Esophagus muscularis mucosa (tissue), 4 donors: Measurements from ENCODE around the gene PPP1R14B. TPM values are rescaled to one million over a fixed set of nuclear protein-coding genes. Genes with fewer than 3 reads are reported as not detected.

Experiments
- DNase-seq: peaks from one replicate; pipeline ENCODE4 v3.0.0-alpha.2; 2017; ENCODE audit errors: extremely low spot score
- H3K27ac ChIP-seq, 4 donors: fragments of 200-600 bp; sonication (generic); replicated peaks in 1 of 4; 1 replicate in 3 of 4; 2 replicates in 1 of 4; pipeline ENCODE4 v1.5.1; 2016 to 2019; ENCODE audit warnings: mild to moderate bottlenecking in 1 of 4
- H3K27me3 ChIP-seq, 4 donors: fragments of 200-600 bp; sonication (generic); one replicate each; pipeline versions ENCODE4 v1.5.1 to v1.6.0; 2016 to 2019
- H3K36me3 ChIP-seq, 4 donors: fragments of 200-600 bp; sonication (generic); one replicate each; pipeline ENCODE4 v1.5.1; 2016 to 2019
- H3K4me1 ChIP-seq, 4 donors: fragments of 200-600 bp; sonication (generic); one replicate each; pipeline ENCODE4 v1.5.1; 2016 to 2019
- H3K4me3 ChIP-seq, 4 donors: fragments of 200-600 bp; sonication (generic); 1 replicate in 2 of 4; 2 replicates in 2 of 4; pipeline ENCODE4 v1.5.1; 2016 to 2019; ENCODE audit warnings: mild to moderate bottlenecking in 4 of 4, moderate library complexity in 1 of 4
- H3K9me3 ChIP-seq, 4 donors: fragments of 200-600 bp; sonication (generic); 1 replicate in 3 of 4; 2 replicates in 1 of 4; pipeline ENCODE4 v1.5.1; 2016 to 2019
- EP300 ChIP-seq: sonication (generic); formaldehyde crosslinking; IDR thresholded peaks from one replicate; pipeline ENCODE4 v1.6.1; 2017; ENCODE audit warnings: antibody characterized with exemption
- POLR2A ChIP-seq: fragments of 450-650 bp; IDR thresholded peaks from one replicate; pipeline ENCODE4 v1.6.1; 2017; ENCODE audit warnings: antibody characterized with exemption, moderate library complexity, mild to moderate bottlenecking, low read depth
- POLR2AphosphoS5 ChIP-seq, 2 donors: sonication (generic); formaldehyde crosslinking; IDR thresholded peaks; one replicate each; pipeline ENCODE4 v1.6.1; 2017; ENCODE audit warnings: antibody characterized with exemption in 2 of 2
- WGBS: methylation state at CpG from one replicate; pipeline ENCODE4 v1.1.5; 2018; 5-methylcytosine and 5-hydroxymethylcytosine counted together
- intact Hi-C: fragments of 100-400 bp; cut with DNase I; formaldehyde crosslinking; loops from one replicate; pipeline ENCODE4 v1.15.1; 2023
- total RNA-seq, 4 donors: library from RNA; depleted of rRNA; stranded (reverse); fragments of >200 nt; gene quantifications; one replicate each; pipeline versions ENCODE4 v1.1.0 to v1.2.1, GENCODE V29; 2016
- TF ChIP-seq, protein P1 (sequence below), 3 experiments: fragments of 200-600 bp in 2 of 3; fragments of 450-650 bp in 1 of 3; sonication (generic) in 2 of 3; IDR thresholded peaks; one replicate each; pipeline ENCODE4 v1.5.1; 2017 to 2019; ENCODE audit warnings: antibody characterized with exemption in 3 of 3, mild to moderate bottlenecking in 2 of 3, moderate library complexity in 1 of 3

PPP1R14B gene
- total RNA-seq, 4 donors from 2014 or later = 50.4 to 92.9 (median 79.8) TPM

GRCh38 chr11:64211181-64211872, 35.4 kb downstream of the PPP1R14B start:
- Histone ChIP-seq H3K4me1 (peaks cover 9 to 26% (median 21%) of the 10 kb centered on the region in 4 donors), H3K36me3 (peaks cover 0 to 33% (median 23%) of the 10 kb centered on the region in 4 donors), H3K9me3 (no peaks in the 10 kb centered on the region), H3K4me3 (no peak overlapping the region), H3K27me3 (no peaks in the 10 kb centered on the region), H3K27ac (no peak overlapping the region)
- WGBS = 91% methylated on average over 19 of the region's 30 CpGs
- DNase-seq = no peak
- TF ChIP-seq POLR2A (no peak), EP300 (no peak), POLR2AphosphoS5 (IDR thresholded peaks at IDR 0.05) (no peak)
- TF ChIP-seq, protein P1, sequence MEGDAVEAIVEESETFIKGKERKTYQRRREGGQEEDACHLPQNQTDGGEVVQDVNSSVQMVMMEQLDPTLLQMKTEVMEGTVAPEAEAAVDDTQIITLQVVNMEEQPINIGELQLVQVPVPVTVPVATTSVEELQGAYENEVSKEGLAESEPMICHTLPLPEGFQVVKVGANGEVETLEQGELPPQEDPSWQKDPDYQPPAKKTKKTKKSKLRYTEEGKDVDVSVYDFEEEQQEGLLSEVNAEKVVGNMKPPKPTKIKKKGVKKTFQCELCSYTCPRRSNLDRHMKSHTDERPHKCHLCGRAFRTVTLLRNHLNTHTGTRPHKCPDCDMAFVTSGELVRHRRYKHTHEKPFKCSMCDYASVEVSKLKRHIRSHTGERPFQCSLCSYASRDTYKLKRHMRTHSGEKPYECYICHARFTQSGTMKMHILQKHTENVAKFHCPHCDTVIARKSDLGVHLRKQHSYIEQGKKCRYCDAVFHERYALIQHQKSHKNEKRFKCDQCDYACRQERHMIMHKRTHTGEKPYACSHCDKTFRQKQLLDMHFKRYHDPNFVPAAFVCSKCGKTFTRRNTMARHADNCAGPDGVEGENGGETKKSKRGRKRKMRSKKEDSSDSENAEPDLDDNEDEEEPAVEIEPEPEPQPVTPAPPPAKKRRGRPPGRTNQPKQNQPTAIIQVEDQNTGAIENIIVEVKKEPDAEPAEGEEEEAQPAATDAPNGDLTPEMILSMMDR (IDR thresholded peaks at IDR 0.05) = no peak
- intact Hi-C loops = no loop called here

- no peak for DNase-seq
- Histone ChIP-seq H3K4me1 (peaks cover 9 to 32% (median 21%) of the 10 kb centered on the region in 4 donors), H3K27ac (no peak overlapping the region), H3K27me3 (no peaks in the 10 kb centered on the region), H3K4me3 (no peak overlapping the region), H3K36me3 (peaks cover 3 to 42% (median 31%) of the 10 kb centered on the region in 4 donors), H3K9me3 (no peaks in the 10 kb centered on the region)
- 89% methylated on average over 23 of the region's 24 CpGs for WGBS
- TF ChIP-seq POLR2A (no peak), POLR2AphosphoS5 (IDR thresholded peaks at IDR 0.05) (no peak), EP300 (no peak)
- TF ChIP-seq, protein P1 (IDR thresholded peaks at IDR 0.05) = no peak
- intact Hi-C loops = no loop called here
Measured at GRCh38 chr11:64210301-64211020, 36.3 kb downstream of the PPP1R14B start.

GRCh38 chr11:64209563-64209843, 37.2 kb downstream of the PPP1R14B start:
- no peak for DNase-seq
- intact Hi-C loops = no loop called here
- no peak overlapping the region for H3K4me3 ChIP-seq

DNA sequence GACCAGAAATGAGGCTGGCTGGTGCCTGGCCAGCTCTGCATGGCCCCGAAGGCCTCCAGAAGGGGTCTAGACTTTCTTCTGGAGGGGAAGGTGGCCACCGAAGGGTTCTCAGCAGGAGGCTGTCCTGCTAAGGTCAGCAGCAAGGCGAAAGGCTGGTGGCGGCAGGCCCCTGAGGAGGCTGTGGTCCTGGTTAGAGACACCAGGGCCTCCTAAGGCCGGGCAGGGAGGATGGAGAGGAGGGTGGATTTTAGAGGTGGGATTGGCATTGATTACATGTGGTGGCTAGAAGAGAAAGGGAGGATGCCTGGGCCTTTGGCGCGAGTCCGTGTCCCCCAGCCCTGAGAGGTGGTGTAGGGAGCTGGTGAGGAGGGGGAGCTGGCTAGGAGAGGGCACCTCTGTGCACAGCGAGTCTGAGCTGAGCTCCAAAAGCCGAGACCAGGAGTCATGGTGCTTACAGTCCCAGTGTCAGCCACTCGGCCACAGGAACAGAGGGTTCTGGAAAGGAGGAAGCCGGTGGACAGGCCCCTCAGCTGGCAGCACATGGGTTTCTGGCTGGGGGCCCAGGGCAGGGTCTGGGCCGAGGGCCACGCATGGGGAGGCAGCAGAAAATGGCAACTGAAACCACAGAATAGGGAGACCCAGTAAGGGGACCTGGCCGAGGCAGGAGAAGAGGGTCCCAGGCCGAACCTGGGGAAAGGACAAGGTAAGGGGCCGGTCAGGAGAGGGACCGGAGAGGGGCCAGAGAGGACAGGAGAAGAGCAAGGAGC, 37.8 kb downstream of the PPP1R14B start:
- WGBS = 77% methylated on average over 18 of the region's 18 CpGs
- Histone ChIP-seq H3K9me3 (no peaks in the 10 kb centered on the region), H3K4me3 (no peak overlapping the region), H3K36me3 (peaks cover 6 to 55% (median 40%) of the 10 kb centered on the region in 4 donors), H3K27me3 (no peaks in the 10 kb centered on the region), H3K4me1 (peaks cover 18 to 46% (median 34%) of the 10 kb centered on the region in 4 donors), H3K27ac (peak overlapping the region in 3 of 4 donors; percentile 71 to 81 (median 78))
- no peak for DNase-seq
- intact Hi-C loops = no loop called here
- TF ChIP-seq POLR2A (no peak), EP300 (no peak), POLR2AphosphoS5 (IDR thresholded peaks at IDR 0.05) (no peak)
- TF ChIP-seq, protein P1 (IDR thresholded peaks at IDR 0.05) = no peak

More at GRCh38 chr11:64209563-64209843, 37.2 kb downstream of the PPP1R14B start:
- Histone ChIP-seq H3K27ac (no peak overlapping the region), H3K9me3 (no peaks in the 10 kb centered on the region), H3K27me3 (no peaks in the 10 kb centered on the region), H3K4me1 (peaks cover 13 to 41% (median 28%) of the 10 kb centered on the region in 4 donors), H3K36me3 (peaks cover 4 to 49% (median 37%) of the 10 kb centered on the region in 4 donors)
- no peak for TF ChIP-seq EP300
- TF ChIP-seq, protein P1 (IDR thresholded peaks at IDR 0.05) = no peak
- TF ChIP-seq POLR2AphosphoS5 (IDR thresholded peaks at IDR 0.05) = no peak
- no peak for TF ChIP-seq POLR2A
- WGBS = 91% methylated on average over 7 of the region's 8 CpGs
